HCT116 (cell line): ENCODE results near the gene SLAIN2. TPM values are rescaled to one million over a fixed set of nuclear protein-coding genes. Genes with fewer than 3 reads are reported as not detected.

ENCODE experiments used
- ATAC-seq: fragments of 200-7000 bp; cut with Tn5 transposase; 2 replicates; pipeline ENCODE4 v1.9.1; 2020; ENCODE audit warnings: mild to moderate bottlenecking, moderate library complexity
- BruUV-seq: library from RNA; stranded (reverse); fragments of 400-500 nt; replicated peaks from 2 replicates; lab custom pipeline; 2021; lab: Mats Ljungman, UMichigan
- CTCF ChIA-PET: fragments of 300-600 bp; sonication (Branson Sonifier 250); formaldehyde crosslinking; loops from one replicate; lab custom pipeline; 2021; ENCODE audit warnings: antibody characterized with exemption; lab: Charles Lee
- POLR2A ChIA-PET: fragments of 300-600, 350-600 bp; sonication (Branson Sonifier 250); formaldehyde crosslinking; loops from one replicate; lab custom pipeline; 2021; ENCODE audit warnings: antibody characterized with exemption; lab: Charles Lee
- RAD21 ChIA-PET, 2 experiments: fragments of 300-600 bp; sonication (Branson Sonifier 250); formaldehyde crosslinking; loops; one replicate each; lab custom pipeline; 2023; ENCODE audit warnings: low total read pairs in 2 of 2; ENCODE audit not compliant: uncharacterized antibody in 2 of 2, unreplicated experiment in 2 of 2, low non-redundant PET in 1 of 2; lab: Charles Lee
- DNase-seq: peaks from one replicate; pipeline ENCODE4 v3.0.0-alpha.2; 2010; ENCODE audit warnings: low read depth, low spot score
- H2AFZ ChIP-seq: fragments of 200-600 bp; shearing (Covaris generic), sonication (generic); 2 replicates; pipeline ENCODE4 v1.6.1; 2017; ENCODE audit warnings: low read depth, mixed run types, mixed read lengths, antibody characterized with exemption, low read length; ENCODE audit not compliant: poor library complexity, severe bottlenecking
- H3K27ac ChIP-seq: 2 replicates; pipeline ENCODE4 v1.5.1; 2012; ENCODE audit warnings: low read depth, low read length
- H3K27me3 ChIP-seq: fragments of 200-600 bp; sonication (generic); 2 replicates; pipeline ENCODE4 v1.6.1; 2016; ENCODE audit warnings: mixed run types, low read length, mixed read lengths; ENCODE audit not compliant: insufficient read depth
- H3K36me3 ChIP-seq, 2 experiments: fragments of 200-500 bp in 1 of 2; fragments of 200-600 bp in 1 of 2; sonication (Bioruptor generic) in 1 of 2; sonication (generic) in 1 of 2; 2 replicates each; pipeline versions ENCODE4 v1.5.1 to v1.6.1; 2014 to 2016; ENCODE audit warnings: low read length in 2 of 2, inconsistent platforms in 1 of 2, mixed read lengths in 1 of 2, mixed run types in 1 of 2; ENCODE audit not compliant: insufficient read depth in 2 of 2, control insufficient read depth in 1 of 2
- H3K4me1 ChIP-seq, 2 experiments: fragments of 200-600 bp in 1 of 2; sonication (generic) in 1 of 2; 2 replicates each; pipeline versions ENCODE4 v1.5.1 to v1.6.1; 2012 to 2017; ENCODE audit warnings: low read length in 2 of 2, inconsistent platforms in 1 of 2, mild to moderate bottlenecking in 1 of 2, mixed read lengths in 1 of 2, mixed run types in 1 of 2, moderate library complexity in 1 of 2; ENCODE audit not compliant: insufficient read depth in 2 of 2, control insufficient read depth in 1 of 2
- H3K4me2 ChIP-seq: fragments of 200-600 bp; sonication (generic); 2 replicates; pipeline ENCODE4 v1.6.1; 2017; ENCODE audit warnings: mixed run types, low read length, mixed read lengths
- H3K4me3 ChIP-seq, 2 experiments: fragments of 200-600 bp in 1 of 2; sonication (generic) in 1 of 2; replicated peaks in 1 of 2; 2 replicates each; pipeline ENCODE4 v1.5.1; 2011 to 2016; ENCODE audit warnings: low read length in 2 of 2, control low read depth in 1 of 2, low read depth in 1 of 2, mild to moderate bottlenecking in 1 of 2, mixed read lengths in 1 of 2, mixed run types in 1 of 2
- H3K79me2 ChIP-seq: fragments of 200-600 bp; sonication (generic); 2 replicates; pipeline ENCODE4 v1.6.1; 2017; ENCODE audit warnings: mild to moderate bottlenecking, mixed run types, low read length, moderate library complexity, mixed read lengths; ENCODE audit not compliant: insufficient read depth
- H3K9ac ChIP-seq: fragments of 200-600 bp; sonication (generic); 2 replicates; pipeline ENCODE4 v1.6.1; 2016; ENCODE audit warnings: low read length, mixed read lengths
- H3K9me2 ChIP-seq: fragments of 200-600 bp; sonication (generic), shearing (Covaris generic); 2 replicates; pipeline ENCODE4 v1.6.1; 2017; ENCODE audit warnings: mixed run types, mild to moderate bottlenecking, moderate library complexity; ENCODE audit not compliant: insufficient read depth
- H3K9me3 ChIP-seq, 2 experiments: fragments of 200-500 bp in 1 of 2; fragments of 200-600 bp in 1 of 2; sonication (Bioruptor generic) in 1 of 2; sonication (generic) in 1 of 2; 2 replicates each; pipeline ENCODE4 v1.6.1; 2014 to 2017; ENCODE audit warnings: low read length in 2 of 2, mixed read lengths in 2 of 2, inconsistent platforms in 1 of 2, low read depth in 1 of 2, mild to moderate bottlenecking in 1 of 2, mixed run types in 1 of 2, moderate library complexity in 1 of 2; ENCODE audit not compliant: control insufficient read depth in 1 of 2, insufficient read depth in 1 of 2
- H4K20me1 ChIP-seq: fragments of 200-600 bp; sonication (generic), shearing (Covaris generic); 2 replicates; pipeline ENCODE4 v1.6.1; 2017; ENCODE audit warnings: mixed run types, mild to moderate bottlenecking, moderate library complexity; ENCODE audit not compliant: insufficient read depth
- CEBPB ChIP-seq: IDR thresholded peaks from 2 replicates; pipeline ENCODE4 v1.6.1; 2012; ENCODE audit warnings: low read depth
- CTCF ChIP-seq, 3 experiments: fragments of 200-600 bp in 1 of 3; sonication (generic) in 1 of 3; IDR thresholded peaks in 2 of 3; conservative IDR thresholded peaks in 1 of 3; 2 replicates each; pipeline ENCODE4 v1.5.1; 2012 to 2017; ENCODE audit warnings: low read depth in 2 of 3, low read length in 2 of 3, antibody characterized with exemption in 1 of 3, borderline replicate concordance in 1 of 3, control low read depth in 1 of 3, mild to moderate bottlenecking in 1 of 3, mixed read lengths in 1 of 3, mixed run types in 1 of 3, moderate library complexity in 1 of 3; ENCODE audit not compliant: insufficient read depth in 1 of 3
- EZH2 ChIP-seq: fragments of 200-600 bp; sonication (generic); IDR thresholded peaks from 2 replicates; pipeline ENCODE4 v1.6.1; 2017; ENCODE audit warnings: antibody characterized with exemption, mixed run types
- POLR2AphosphoS5 ChIP-seq: IDR thresholded peaks from 2 replicates; pipeline ENCODE4 v1.6.1; 2011; ENCODE audit warnings: mild to moderate bottlenecking, low read depth, low read length, moderate library complexity
- TCF7L2 ChIP-seq: IDR thresholded peaks from 2 replicates; pipeline ENCODE4 v1.7.0; 2011; ENCODE audit warnings: borderline replicate concordance, inconsistent platforms; ENCODE audit not compliant: insufficient read depth, insufficient read length; ENCODE audit errors: extremely low read depth
- intact Hi-C: fragments of 100-400 bp; cut with micrococcal nuclease; formaldehyde crosslinking; loops from 2 replicates; pipeline ENCODE4 v1.10.0; 2022
- total RNA-seq: library from RNA; stranded (reverse); gene quantifications from one replicate; pipeline ENCODE4 v1.2.1, GENCODE V29; 2021; ENCODE audit not compliant: unreplicated experiment

SLAIN2 gene
- total RNA-seq, 1 experiment from 2014 or later = 50.3 TPM

GRCh38 chr4:48331577-48332330 lies 9.6 kb upstream of the SLAIN2 start:
- peak; percentile 17; the same call in 1 of the 2 replicates for ATAC-seq

More at GRCh38 chr4:48331577-48332330, 9.6 kb upstream of the SLAIN2 start:
- POLR2A ChIA-PET = interaction anchor here (1.0 kb wide), 1 partner anchor 10 kb away, joined by 3 read pairs; the partner anchor contains the start of gene SLAIN2
- no peaks in the 10 kb centered on the region for H4K20me1 ChIP-seq
- H3K27ac ChIP-seq = no peak overlapping the region
- BruUV-seq = no TSS peak
- intact Hi-C loops = no loop called here
- no peaks in the 10 kb centered on the region for H3K9me3 ChIP-seq
- H3K9ac ChIP-seq = no peak overlapping the region
- no peak overlapping the region for H2AFZ ChIP-seq
- RAD21 ChIA-PET = no interaction called here
- no peaks in the 10 kb centered on the region for H3K27me3 ChIP-seq
- DNase-seq = no peak
- H3K9me2 ChIP-seq = no peaks in the 10 kb centered on the region
- no peaks in the 10 kb centered on the region for H3K79me2 ChIP-seq
- TF ChIP-seq CTCF (IDR thresholded peaks at IDR 0.05 in 2 of 3, conservative IDR thresholded peaks at IDR 0.05 in 1 of 3; ENCODE audit: borderline replicate concordance in 1 of 3, insufficient read depth in 1 of 3, low read depth in 2 of 3, low read length in 2 of 3) = no peak
- TF ChIP-seq CEBPB = no peak
- no peak for TF ChIP-seq POLR2AphosphoS5
- no peak for TF ChIP-seq TCF7L2
- no peak for TF ChIP-seq EZH2
- no peaks in the 10 kb centered on the region for H3K36me3 ChIP-seq
- H3K4me1 ChIP-seq = peaks cover 0 to 22% of the 10 kb centered on the region in 2 experiments; a peak in 2 of 4 replicates
- CTCF ChIA-PET = no interaction called here
- H3K4me3 ChIP-seq = no peak overlapping the region
- peak overlapping the region; percentile 7; the same call in 1 of the 2 replicates for H3K4me2 ChIP-seq
